Ectodermal cell (in vitro differentiated cells): Measurements from ENCODE around the gene SIT1.

ENCODE experiments used
- H3K27ac ChIP-seq: 2 replicates; pipeline ENCODE4 v1.7.0; 2013; ENCODE audit warnings: mild to moderate bottlenecking, low read depth, low read length; ENCODE audit not compliant: insufficient read depth, poor library complexity, severe bottlenecking
- H3K27me3 ChIP-seq: 2 replicates; pipeline ENCODE4 v1.7.0; 2013; ENCODE audit warnings: mild to moderate bottlenecking, low read length; ENCODE audit not compliant: insufficient read depth, control insufficient read depth, poor library complexity, severe bottlenecking
- H3K36me3 ChIP-seq: one replicate; pipeline ENCODE4 v1.7.0; 2013; ENCODE audit warnings: low read length; ENCODE audit not compliant: control insufficient read depth, insufficient read depth
- H3K4me1 ChIP-seq: one replicate; pipeline ENCODE4 v1.7.0; 2013; ENCODE audit warnings: low read length; ENCODE audit not compliant: control insufficient read depth, insufficient read depth
- H3K4me3 ChIP-seq: 2 replicates; pipeline ENCODE4 v1.7.0; 2013; ENCODE audit warnings: low read depth, low read length, control low read depth; ENCODE audit not compliant: insufficient read depth
- H3K9me3 ChIP-seq: 2 replicates; pipeline ENCODE4 v1.7.0; 2013; ENCODE audit warnings: mild to moderate bottlenecking, low read length, moderate library complexity; ENCODE audit not compliant: control insufficient read depth
- WGBS, 2 experiments: methylation state at CpG; one replicate each; pipeline ENCODE4 v1.1.7; 2013; ENCODE audit warnings: missing lambda C conversion rate in 2 of 2; 5-methylcytosine and 5-hydroxymethylcytosine counted together

Gene SIT1

DNA sequence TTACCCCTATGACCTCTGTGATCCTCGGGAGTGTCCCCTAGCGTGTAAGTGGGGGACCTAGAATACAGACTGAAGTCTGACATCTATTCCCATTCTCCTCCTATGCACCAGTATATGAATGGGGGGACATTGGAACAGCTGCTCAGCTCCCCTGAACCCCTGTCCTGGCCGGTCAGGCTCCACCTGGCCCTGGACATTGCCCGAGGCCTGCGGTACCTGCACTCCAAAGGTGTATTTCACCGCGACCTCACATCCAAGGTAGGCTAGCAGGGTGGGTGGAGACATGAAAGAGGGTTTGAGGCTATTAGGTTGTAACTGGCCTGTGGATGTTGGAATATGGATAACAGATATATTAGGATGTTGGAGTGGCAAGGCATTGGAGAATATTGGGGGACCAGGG is 44.0 kb downstream of the SIT1 start:
- peaks cover 6% of the 10 kb centered on the region for H3K36me3 ChIP-seq
- no peaks in the 10 kb centered on the region for H3K27me3 ChIP-seq
- H3K4me3 ChIP-seq, result no peak overlapping the region
- no peak overlapping the region for H3K27ac ChIP-seq
- 93 to 95% methylated on average over 7 of the region's 7 CpGs for WGBS, 2 experiments
- peaks cover 7% of the 10 kb centered on the region for H3K4me1 ChIP-seq
- H3K9me3 ChIP-seq, result no peaks in the 10 kb centered on the region

DNA sequence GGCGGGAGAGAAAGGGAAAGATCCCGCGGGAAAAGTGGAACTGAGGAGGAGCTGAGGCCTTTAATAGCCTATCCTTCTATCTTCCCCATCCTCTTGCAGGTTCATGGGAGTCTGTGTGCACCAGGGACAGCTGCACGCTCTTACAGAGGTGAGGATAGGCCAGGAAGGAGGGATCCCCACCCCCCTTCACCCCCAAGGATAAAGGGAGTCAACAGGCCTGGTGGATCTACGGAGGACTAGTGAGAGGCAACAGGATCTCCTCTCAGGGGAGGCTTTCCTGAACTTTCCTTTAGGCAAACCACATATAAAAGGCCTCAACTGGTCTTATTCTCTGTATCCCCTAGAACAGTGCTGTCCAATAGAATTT is 44.6 kb downstream of the SIT1 start:
- peak overlapping the region; percentile 71 for H3K4me3 ChIP-seq
- H3K36me3 ChIP-seq, result peaks cover 6% of the 10 kb centered on the region
- H3K27ac ChIP-seq, result no peak overlapping the region
- H3K27me3 ChIP-seq, result no peaks in the 10 kb centered on the region
- 3 to 11% methylated on average over 5 of the region's 5 CpGs for WGBS, 2 experiments
- H3K4me1 ChIP-seq, result peaks cover 7% of the 10 kb centered on the region
- no peaks in the 10 kb centered on the region for H3K9me3 ChIP-seq

DNA sequence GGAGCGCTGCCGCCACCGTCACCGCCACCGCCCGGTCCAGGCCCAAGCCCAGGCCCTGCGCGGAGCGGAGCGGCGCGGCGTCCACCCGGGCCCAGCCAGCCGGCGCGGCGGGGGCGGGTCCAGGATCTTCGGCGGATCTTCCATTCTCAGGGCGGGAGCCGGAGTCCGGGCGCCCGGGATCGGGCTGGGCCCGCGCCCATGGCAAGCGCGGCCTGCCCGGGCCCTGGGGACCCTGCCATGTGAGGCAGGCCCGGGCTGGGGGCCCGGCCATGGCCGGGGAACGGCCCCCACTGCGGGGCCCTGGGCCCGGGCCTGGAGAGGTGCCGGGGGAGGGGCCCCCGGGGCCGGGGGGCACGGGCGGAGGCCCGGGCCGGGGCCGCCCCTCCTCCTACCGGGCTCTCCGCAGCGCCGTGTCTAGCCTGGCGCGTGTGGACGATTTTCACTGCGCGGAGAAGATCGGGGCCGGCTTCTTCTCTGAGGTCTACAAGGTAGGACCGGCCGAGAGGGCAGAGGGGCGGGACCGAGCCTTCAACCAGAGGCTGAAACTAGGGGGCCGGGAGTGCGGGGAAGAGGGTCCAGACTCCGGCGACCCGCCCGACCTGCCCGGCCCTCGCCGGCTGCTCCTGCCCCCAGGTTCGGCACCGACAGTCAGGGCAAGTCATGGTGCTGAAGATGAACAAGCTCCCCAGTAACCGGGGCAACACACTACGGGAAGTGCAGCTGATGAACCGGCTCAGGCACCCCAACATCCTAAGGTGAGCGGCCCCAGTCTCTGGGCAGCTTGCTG is 45.2 kb downstream of the SIT1 start:
- H3K36me3 ChIP-seq, result peaks cover 6% of the 10 kb centered on the region
- 1% methylated on average over 76 of the region's 76 CpGs for WGBS, 2 experiments
- H3K4me1 ChIP-seq, result peaks cover 7% of the 10 kb centered on the region
- no peaks in the 10 kb centered on the region for H3K9me3 ChIP-seq
- no peak overlapping the region for H3K27ac ChIP-seq
- H3K27me3 ChIP-seq, result no peaks in the 10 kb centered on the region
- peak overlapping the region; percentile 71 for H3K4me3 ChIP-seq

DNA sequence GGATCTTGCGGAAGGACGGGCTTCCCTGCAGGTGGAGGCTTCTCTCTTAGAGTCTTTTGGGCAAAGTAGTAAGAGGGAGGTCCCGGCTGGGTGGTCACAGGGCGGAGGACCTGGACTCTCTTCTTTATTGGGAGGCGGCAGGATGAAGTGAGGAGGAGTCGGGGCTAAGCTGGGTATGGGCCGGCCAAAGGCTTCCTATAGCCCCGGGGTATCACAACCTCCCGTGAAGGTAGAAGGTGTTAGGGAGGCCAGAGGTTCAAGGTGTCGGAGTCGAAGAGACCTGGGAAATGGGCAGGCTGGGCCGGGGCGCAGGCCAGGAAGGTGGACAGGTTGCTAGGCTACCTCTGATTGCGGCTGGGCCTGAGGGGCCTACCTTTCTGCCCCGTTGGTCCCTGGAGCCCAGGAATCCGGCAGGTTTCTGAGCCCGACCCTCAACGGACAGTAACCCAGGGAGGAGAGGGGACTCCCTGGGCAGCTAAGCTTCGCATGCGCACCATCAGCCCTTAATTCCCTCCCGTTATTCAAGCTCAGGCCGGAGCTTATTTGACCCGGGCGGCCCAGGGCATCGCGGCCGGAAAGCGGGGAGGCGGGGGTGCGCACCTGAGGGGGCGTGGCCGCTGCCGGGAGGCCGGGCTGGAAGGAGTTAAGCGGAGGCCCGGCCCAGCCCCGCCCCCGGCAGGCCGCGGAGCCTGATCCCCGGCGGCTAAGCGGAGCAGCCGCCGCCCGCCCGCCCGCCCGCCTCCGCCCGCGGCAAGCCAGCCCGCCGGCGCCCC is 46.0 kb downstream of the SIT1 start, which contains the start of gene TESK1:
TSS of gene TESK1 (plus strand) at position 685 of the 773 bp plus-strand sequence. CDS start 358 bp downstream, outside the sequence.
- Histone ChIP-seq H3K27me3 (no peaks in the 10 kb centered on the region), H3K27ac (peak within 1 kb of the TSS; percentile 61), H3K4me3 (peak within 1 kb of the TSS; percentile 71), H3K4me1 (peaks cover 7% of the 10 kb centered on the region), H3K36me3 (peaks cover 6% of the 10 kb centered on the region), H3K9me3 (no peaks in the 10 kb centered on the region)
- WGBS, 2 experiments, result 1% methylated on average over 55 of the region's 55 CpGs

DNA sequence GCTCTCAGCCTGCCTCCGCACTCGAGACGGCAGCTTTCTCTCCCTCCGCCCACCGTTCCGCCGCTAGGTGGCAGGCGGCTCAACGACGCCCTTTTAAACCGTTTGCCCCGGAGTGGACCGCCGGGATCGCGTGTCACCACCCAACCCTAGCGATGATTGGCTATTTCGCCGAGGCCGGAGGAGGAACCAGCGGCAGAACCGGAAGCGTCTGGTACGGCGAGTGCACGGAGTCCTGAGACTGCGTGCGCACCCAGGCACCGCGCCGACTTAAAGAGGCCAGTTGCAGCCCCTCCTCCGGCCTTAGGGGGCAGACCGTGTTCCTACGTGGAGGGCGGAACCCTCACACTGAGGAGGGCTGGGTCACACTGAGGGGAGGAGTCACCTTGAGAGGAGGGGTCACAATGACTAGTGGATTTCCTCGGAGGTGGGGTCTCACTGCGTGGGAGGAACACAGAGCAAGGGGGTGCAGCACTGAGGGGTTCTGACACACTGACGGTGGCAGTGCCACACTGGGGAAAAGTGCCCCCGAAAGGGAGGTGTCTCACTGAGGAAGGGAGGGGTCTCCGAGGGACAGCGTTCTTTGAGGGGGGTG is 46.6 kb downstream of the SIT1 start:
- H3K36me3 ChIP-seq, result peaks cover 6% of the 10 kb centered on the region
- no peaks in the 10 kb centered on the region for H3K27me3 ChIP-seq
- peaks cover 11% of the 10 kb centered on the region for H3K4me1 ChIP-seq
- peak overlapping the region; percentile 61 for H3K27ac ChIP-seq
- 0% methylated on average over 41 of the region's 41 CpGs for WGBS, 2 experiments
- no peaks in the 10 kb centered on the region for H3K9me3 ChIP-seq
- H3K4me3 ChIP-seq, result peak overlapping the region; percentile 71

DNA sequence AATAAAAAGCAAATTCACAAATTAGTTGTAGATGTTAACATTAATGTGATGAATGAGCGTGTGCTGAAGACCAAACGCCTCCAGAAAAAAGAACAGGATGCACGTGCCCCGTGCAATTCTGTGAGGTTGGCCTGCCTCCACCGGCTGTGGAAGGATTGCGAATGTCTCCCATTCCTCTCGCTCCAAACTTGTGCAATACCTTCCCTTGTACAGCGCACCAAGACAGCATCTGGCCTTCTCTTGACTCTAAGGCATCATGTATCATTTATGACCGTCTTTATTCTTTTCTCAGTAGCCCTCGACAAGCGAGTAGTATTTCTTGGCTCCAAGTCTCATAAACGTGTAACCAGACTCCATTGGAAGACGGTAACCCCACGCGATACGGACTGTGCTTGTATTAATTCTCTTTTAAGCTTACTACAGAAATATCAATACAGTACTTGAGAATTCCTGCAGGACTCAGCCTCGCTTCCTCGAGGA is 47.2 kb downstream of the SIT1 start:
- Histone ChIP-seq H3K27me3 (no peaks in the 10 kb centered on the region), H3K9me3 (no peaks in the 10 kb centered on the region), H3K27ac (peak overlapping the region; percentile 17), H3K4me3 (peak overlapping the region; percentile 49), H3K4me1 (peaks cover 11% of the 10 kb centered on the region), H3K36me3 (peaks cover under 1% of the 10 kb centered on the region)
- WGBS, 2 experiments, result 49% methylated on average over 18 of the region's 18 CpGs

DNA sequence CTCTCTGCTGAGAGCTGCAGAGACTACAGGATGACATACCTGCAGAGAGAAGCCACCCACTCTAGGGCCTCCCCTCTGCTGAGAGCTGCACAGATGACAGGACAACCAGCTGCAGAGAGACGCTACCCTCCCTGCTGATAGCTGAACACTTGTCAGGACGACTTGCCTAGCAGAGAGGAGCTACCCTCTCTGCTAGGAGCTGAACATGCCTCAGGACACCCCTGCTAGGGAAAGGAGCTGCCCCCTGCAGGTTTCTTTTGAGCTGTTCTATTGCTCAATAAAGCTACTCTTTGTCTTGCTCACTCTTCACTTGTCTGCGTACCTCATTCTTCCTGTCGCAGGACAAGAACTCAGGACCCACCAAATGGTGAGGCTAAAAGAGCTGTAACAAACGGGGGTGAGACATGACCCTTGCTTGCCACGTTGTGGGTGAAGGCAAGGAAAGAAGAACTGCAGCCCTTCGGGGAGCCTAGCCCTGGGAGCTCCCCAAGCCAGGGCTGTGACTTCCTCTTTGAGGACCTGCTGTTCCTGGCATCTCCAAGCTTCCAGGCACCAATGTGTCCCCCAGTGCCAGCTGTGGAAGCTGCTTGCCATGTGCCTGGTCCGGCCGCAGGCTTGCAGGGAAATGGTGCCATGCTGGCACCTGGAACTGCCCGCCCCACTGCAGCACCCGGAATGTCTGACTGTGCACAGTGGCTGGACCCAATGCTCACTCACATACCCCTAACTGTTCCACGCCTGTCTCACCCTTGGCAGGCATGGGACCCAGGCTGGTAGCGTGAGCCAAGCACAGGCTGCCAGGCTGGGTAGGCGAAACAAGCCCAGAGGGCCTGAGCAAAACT is 50.7 kb downstream of the SIT1 start:
- no peaks in the 10 kb centered on the region for H3K27me3 ChIP-seq
- no peak overlapping the region for H3K27ac ChIP-seq
- H3K36me3 ChIP-seq, result no peaks in the 10 kb centered on the region
- peaks cover 4% of the 10 kb centered on the region for H3K4me1 ChIP-seq
- 72 to 75% methylated on average over 14 of the region's 14 CpGs for WGBS, 2 experiments
- no peaks in the 10 kb centered on the region for H3K9me3 ChIP-seq
- H3K4me3 ChIP-seq, result no peak overlapping the region
